Measurements from ENCODE around the gene SYT9. TPM values are rescaled to one million over a fixed set of nuclear protein-coding genes. Genes with fewer than 3 reads are reported as not detected.

The SYT9 gene
- total RNA-seq, 2 donors from 2014 or later: 0.10 TPM; not detected in 1

GRCh38 chr11:7414973-7415817 is 163.5 kb downstream of the SYT9 start:
- no peak for DNase-seq (ENCODE audit: low spot score)
- intact Hi-C loops (cut with DNase I): no loop called here

GRCh38 chr11:7416080-7416479 is 164.4 kb downstream of the SYT9 start:
- DNase-seq (ENCODE audit: low spot score): no peak

GRCh38 chr11:7417328-7417727 is 165.6 kb downstream of the SYT9 start:
- no peak for DNase-seq (ENCODE audit: low spot score)
- intact Hi-C loops (cut with DNase I): no loop called here

More at GRCh38 chr11:7416080-7416479, 164.4 kb downstream of the SYT9 start:
- intact Hi-C loops (cut with DNase I): no loop called here

- no peak for DNase-seq (ENCODE audit: low spot score)
- intact Hi-C loops (cut with DNase I): no loop called here
Measured at GRCh38 chr11:7418061-7418460, 166.4 kb downstream of the SYT9 start.

GRCh38 chr11:7418906-7419305 is 167.2 kb downstream of the SYT9 start:
- intact Hi-C loops (cut with DNase I): no loop called here
- no peak for DNase-seq (ENCODE audit: low spot score)

GRCh38 chr11:7421136-7421535 is 169.4 kb downstream of the SYT9 start:
- intact Hi-C loops (cut with DNase I): no loop called here
- no peak for DNase-seq (ENCODE audit: low spot score)

- DNase-seq (ENCODE audit: low spot score): no peak
- intact Hi-C loops (cut with DNase I): no loop called here
Measured at GRCh38 chr11:7422544-7423331, 171.0 kb downstream of the SYT9 start.

GRCh38 chr11:7423946-7424345 is 172.2 kb downstream of the SYT9 start:
- intact Hi-C loops (cut with DNase I): no loop called here
- DNase-seq (ENCODE audit: low spot score): no peak

GRCh38 chr11:7427733-7428132 is 176.0 kb downstream of the SYT9 start:
- DNase-seq (ENCODE audit: low spot score): no peak
- intact Hi-C loops (cut with DNase I): no loop called here

GRCh38 chr11:7428196-7428595 is 176.5 kb downstream of the SYT9 start:
- intact Hi-C loops (cut with DNase I): no loop called here
- no peak for DNase-seq (ENCODE audit: low spot score)

GRCh38 chr11:7430496-7430895 is 178.8 kb downstream of the SYT9 start:
- intact Hi-C loops (cut with DNase I): no loop called here
- DNase-seq (ENCODE audit: low spot score): no peak

- no peak for DNase-seq (ENCODE audit: low spot score)
- intact Hi-C loops (cut with DNase I): no loop called here
Measured at GRCh38 chr11:7435176-7435575, 183.5 kb downstream of the SYT9 start.

- no peak for DNase-seq (ENCODE audit: low spot score)
- intact Hi-C loops (cut with DNase I): no loop called here
Measured at GRCh38 chr11:7436146-7436545, 184.4 kb downstream of the SYT9 start.

- DNase-seq (ENCODE audit: low spot score): no peak
- intact Hi-C loops (cut with DNase I): no loop called here
Measured at GRCh38 chr11:7436657-7437056, 185.0 kb downstream of the SYT9 start.

- intact Hi-C loops (cut with DNase I): no loop called here
- DNase-seq (ENCODE audit: low spot score): no peak
Measured at GRCh38 chr11:7437696-7438095, 186.0 kb downstream of the SYT9 start.

GRCh38 chr11:7439746-7440320 is 188.1 kb downstream of the SYT9 start:
- intact Hi-C loops (cut with DNase I): no loop called here
- DNase-seq (ENCODE audit: low spot score): no peak

- DNase-seq (ENCODE audit: low spot score): peak; percentile 89
- intact Hi-C loops (cut with DNase I): no loop called here
Measured at GRCh38 chr11:7442588-7443215, 191.0 kb downstream of the SYT9 start.

- intact Hi-C loops (cut with DNase I): no loop called here
- DNase-seq (ENCODE audit: low spot score): no peak
Measured at GRCh38 chr11:7444091-7444981, 192.6 kb downstream of the SYT9 start.

GRCh38 chr11:7445564-7445963 is 193.9 kb downstream of the SYT9 start:
- intact Hi-C loops (cut with DNase I): no loop called here
- no peak for DNase-seq (ENCODE audit: low spot score)

Data from posterior vena cava (tissue), 2 donors.